Hematopoietic multipotent progenitor cell treated with erythropoietin and hydrocortisone succinate and interleukin-3 and kit ligand, for 6 days (in vitro differentiated cells): ENCODE measurements around the gene NIT2.

Experiments used
- DNase-seq: peaks from one replicate; pipeline ENCODE4 v3.0.0-alpha.2; 2015

Gene NIT2

DNA sequence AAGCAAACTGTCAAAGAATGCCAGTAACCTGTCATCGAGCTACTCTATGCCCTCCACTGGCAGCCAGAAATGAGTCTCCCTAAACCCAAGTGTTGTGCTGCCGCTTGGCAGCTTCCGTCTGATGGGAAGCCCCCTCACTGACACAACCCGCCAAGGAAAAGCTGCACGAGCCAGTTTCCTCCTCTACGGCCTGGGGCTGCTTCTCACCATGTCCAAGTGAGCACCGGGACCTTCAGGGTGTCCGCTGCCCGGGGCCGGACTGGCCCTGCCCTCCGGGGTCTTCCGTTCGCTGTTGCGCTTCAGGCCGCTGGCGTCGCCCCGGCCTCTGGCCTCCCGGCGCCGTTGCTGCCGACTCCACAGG, 65.8 kb downstream of the NIT2 start:
- peak; percentile 53 for DNase-seq

DNA sequence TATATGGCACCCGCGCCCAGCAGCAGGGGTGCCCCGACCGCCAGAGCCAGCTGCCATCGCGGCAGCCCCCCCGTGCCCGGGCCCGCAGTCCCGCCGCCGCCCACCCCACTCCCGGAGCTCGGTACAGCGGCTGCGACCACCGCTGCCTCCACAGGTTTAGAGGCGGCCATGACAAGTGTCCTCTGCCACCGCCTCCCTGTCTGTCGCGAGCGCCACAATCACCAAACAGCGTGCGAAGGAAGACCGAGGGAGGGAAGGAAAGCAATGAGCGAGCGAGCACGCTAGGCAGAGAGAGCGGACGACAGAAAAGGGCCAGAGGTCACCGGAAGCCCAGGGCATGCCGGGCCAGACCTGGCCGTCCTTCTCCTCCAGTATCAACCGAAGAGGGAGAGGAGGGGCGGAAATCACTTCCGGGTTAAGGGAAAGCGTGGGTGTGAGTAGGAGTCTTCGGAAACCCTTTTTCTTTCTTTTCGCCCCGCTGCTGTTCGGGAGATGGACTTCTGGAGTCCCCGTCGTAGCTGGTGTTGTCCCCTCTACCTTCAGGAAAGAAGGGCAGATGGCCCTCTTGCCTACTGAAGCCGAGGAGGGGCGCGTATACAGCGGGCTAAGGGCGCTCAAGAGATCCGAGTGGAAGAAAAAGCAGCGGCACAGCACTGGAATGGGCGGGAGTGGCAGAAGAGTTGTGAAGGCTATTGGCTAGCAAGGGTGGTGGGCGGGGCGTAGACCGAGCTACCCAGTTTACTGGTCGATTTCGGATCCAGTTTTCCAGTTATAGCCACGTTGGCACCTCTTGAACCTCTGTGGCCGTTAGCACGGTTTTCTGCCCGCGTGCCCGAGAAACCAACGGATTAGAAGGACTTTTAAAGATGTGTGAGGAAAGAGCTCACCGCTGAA, 66.5 kb downstream of the NIT2 start, which contains the start of the genes LNP1 and TOMM70:
LNP1 (plus strand) TSS at position 760 of the 894 bp plus-strand sequence. CDS start 28,191 bp downstream, outside the sequence.
TOMM70 (minus strand) TSS at position 310 of the 894 bp plus-strand sequence; CDS start at position 170, 140 bp downstream.
- DNase-seq: peak; percentile 100

DNA sequence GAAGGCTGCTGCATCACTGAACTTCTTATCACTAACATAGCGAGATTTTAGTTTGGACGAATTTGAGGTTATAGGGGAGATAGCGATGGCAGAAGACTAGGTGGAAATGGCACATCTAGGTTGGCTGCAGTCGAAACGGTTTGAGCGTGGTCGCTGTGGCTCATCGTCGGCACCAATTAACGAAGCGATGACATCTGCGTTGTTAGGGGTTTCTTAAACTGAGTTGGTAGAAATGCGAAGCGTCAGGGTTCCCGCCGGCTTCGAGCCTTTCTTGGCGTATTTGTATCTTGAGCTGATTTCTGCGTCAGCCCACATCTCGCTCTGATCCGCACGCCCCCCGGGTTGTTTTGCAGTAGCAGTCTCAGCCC, 67.1 kb downstream of the NIT2 start:
- DNase-seq: peak; percentile 65

- peak; percentile 51 for DNase-seq
These were observed 67.7 kb downstream of the NIT2 start for GRCh38 chr3:100402256-100402655.

DNA sequence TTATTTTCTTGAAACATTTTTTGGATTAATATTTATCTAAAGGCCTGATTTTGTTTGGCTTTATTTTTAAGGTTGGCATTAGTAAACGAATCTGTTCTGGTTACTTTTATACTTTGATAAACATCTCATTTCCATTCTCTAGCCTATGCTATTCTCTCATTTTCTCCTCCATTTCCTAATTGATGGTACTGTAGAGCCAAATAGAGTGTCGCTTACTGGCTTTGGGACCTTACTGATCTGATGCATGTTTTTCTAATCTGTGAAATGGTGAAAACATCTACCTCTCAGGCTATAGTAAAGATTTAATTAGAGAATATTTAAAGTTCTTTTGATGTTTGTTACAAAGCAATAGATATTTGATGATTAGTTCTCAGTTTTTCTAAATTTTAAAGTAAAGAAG, 68.3 kb downstream of the NIT2 start:
- peak; percentile 20 for DNase-seq

- DNase-seq: peak; percentile 26
These were observed 69.0 kb downstream of the NIT2 start for GRCh38 chr3:100403362-100404249.

DNA sequence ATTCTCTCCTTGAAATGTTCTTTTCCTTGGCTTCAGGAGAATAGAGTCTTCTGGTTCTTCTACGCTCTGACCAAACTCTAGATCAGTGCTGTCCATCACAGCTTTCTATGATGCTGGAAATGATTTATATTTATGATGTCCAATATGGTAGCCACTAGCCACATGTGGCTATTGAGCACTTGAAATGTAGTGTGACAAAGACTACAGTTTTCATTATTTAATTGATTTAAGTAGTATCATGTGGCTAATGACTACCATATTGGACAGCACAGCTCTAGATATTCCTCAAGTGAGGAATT, 69.6 kb downstream of the NIT2 start:
- DNase-seq: no peak

GRCh38 chr3:100407164-100407563, 72.6 kb downstream of the NIT2 start:
- DNase-seq: no peak

GRCh38 chr3:100407977-100408532, 73.5 kb downstream of the NIT2 start:
- no peak for DNase-seq
